K562 (cell line): ENCODE data around the gene NOL11. TPM values are rescaled to one million over a fixed set of nuclear protein-coding genes. Genes with fewer than 3 reads are reported as not detected.

Experiments used
- ATAC-seq: fragments of 200-7000 bp; cut with Tn5 transposase; 3 replicates; pipeline ENCODE4 v1.9.1; 2020; ENCODE audit warnings: moderate library complexity
- BruUV-seq: library from RNA; stranded (reverse); fragments of 400-500 nt; replicated peaks from 2 replicates; lab custom pipeline; 2021; lab: Mats Ljungman, UMichigan
- CTCF ChIA-PET: fragments of 300-600 bp; formaldehyde crosslinking; extraction: SDS; loops from one replicate; lab custom pipeline; 2021; ENCODE audit warnings: low intra/inter-chr PET ratio; lab: Yijun Ruan, JAX
- POLR2A ChIA-PET: fragments of 300-600, 350-650 bp; sonication (Branson Sonifier 250); formaldehyde crosslinking; extraction: SDS; loops from one replicate; lab custom pipeline; 2021; ENCODE audit warnings: antibody characterized with exemption, inconsistent platforms; lab: Yijun Ruan, JAX
- DNase-seq, 4 experiments: peaks; one replicate each; pipeline versions ENCODE4 v3.0.0 to v3.0.0-alpha.2; 2011 to 2018; ENCODE audit warnings: low spot score in 3 of 4, mixed read lengths in 3 of 4; ENCODE audit errors: extremely low read depth in 1 of 4
- FAIRE-seq: peaks from 2 replicates; lab custom pipeline; 2011; peaks lifted over from hg19 to GRCh38; lab: Jason Lieb, UNC
- H2AFZ ChIP-seq: 2 replicates; pipeline ENCODE4 v1.6.0; 2011; ENCODE audit warnings: low read depth, low read length, control low read depth, inconsistent platforms
- H3K27ac ChIP-seq: fragments of 200-600 bp; 3 replicates; pipeline ENCODE4 v1.8.0; 2011; ENCODE audit warnings: low read depth, mild to moderate bottlenecking, control low read depth, inconsistent platforms, low read length, moderate library complexity, mixed read lengths; ENCODE audit errors: extremely low read depth
- H3K27me3 ChIP-seq, 2 experiments: fragments of 300-600 bp in 1 of 2; 2 replicates in 1 of 2; 3 replicates in 1 of 2; pipeline versions ENCODE4 v1.6.0 to v1.8.0; 2011; ENCODE audit warnings: inconsistent platforms in 2 of 2, low read length in 2 of 2, mild to moderate bottlenecking in 1 of 2, mixed read lengths in 1 of 2, moderate library complexity in 1 of 2; ENCODE audit not compliant: control insufficient read depth in 2 of 2, insufficient read depth in 2 of 2
- H3K36me3 ChIP-seq: fragments of 300-600 bp; 3 replicates; pipeline ENCODE4 v1.8.0; 2011; ENCODE audit warnings: mild to moderate bottlenecking, low read length, inconsistent platforms; ENCODE audit not compliant: control insufficient read depth, insufficient read depth
- H3K4me1 ChIP-seq, 2 experiments: fragments of 200-600 bp in 1 of 2; replicated peaks in 1 of 2; 2 replicates in 1 of 2; 3 replicates in 1 of 2; pipeline versions ENCODE4 v1.5.1 to v1.8.0; 2011; ENCODE audit warnings: inconsistent platforms in 2 of 2, low read length in 2 of 2, mild to moderate bottlenecking in 1 of 2, mixed read lengths in 1 of 2, moderate library complexity in 1 of 2; ENCODE audit not compliant: control insufficient read depth in 2 of 2, insufficient read depth in 2 of 2
- H3K4me2 ChIP-seq: 2 replicates; pipeline ENCODE4 v1.6.1; 2011; ENCODE audit warnings: low read length, control low read depth, inconsistent platforms, mixed read lengths; ENCODE audit not compliant: insufficient read depth
- H3K4me3 ChIP-seq: fragments of 200-600 bp; sonication (generic), shearing (Covaris generic); 2 replicates; pipeline ENCODE4 v1.5.1; 2016; ENCODE audit warnings: control low read depth, inconsistent platforms
- H3K79me2 ChIP-seq: fragments of 200-600 bp; 3 replicates; pipeline ENCODE4 v1.8.0; 2011; ENCODE audit warnings: low read length, inconsistent platforms; ENCODE audit not compliant: control insufficient read depth, insufficient read depth
- H3K9ac ChIP-seq, 2 experiments: 2 replicates each; pipeline versions ENCODE4 v1.6.0 to v1.6.1; 2011; ENCODE audit warnings: low read depth in 2 of 2, low read length in 2 of 2, control low read depth in 1 of 2, inconsistent platforms in 1 of 2, mild to moderate bottlenecking in 1 of 2, mixed read lengths in 1 of 2; ENCODE audit not compliant: insufficient read depth in 1 of 2
- H3K9me1 ChIP-seq: one replicate; pipeline ENCODE4 v1.6.0; 2011; ENCODE audit warnings: inconsistent platforms, mild to moderate bottlenecking, low read length, moderate library complexity; ENCODE audit not compliant: control insufficient read depth, insufficient read depth
- H3K9me3 ChIP-seq: replicated peaks from 2 replicates; pipeline ENCODE4 v1.5.1; 2011; ENCODE audit warnings: low read depth, low read length, inconsistent platforms; ENCODE audit not compliant: control insufficient read depth, insufficient read depth
- H4K20me1 ChIP-seq: replicated peaks from 2 replicates; pipeline ENCODE4 v1.6.1; 2011; ENCODE audit warnings: low read length, inconsistent platforms, mixed read lengths; ENCODE audit not compliant: control insufficient read depth, insufficient read depth
- ARID3B ChIP-seq: fragments of 250-450 bp; sonication (Bioruptor Pico); IDR thresholded peaks from 2 replicates; pipeline ENCODE4 v1.4.0; 2020; ENCODE audit warnings: borderline replicate concordance
- FOS ChIP-seq: IDR thresholded peaks from 3 replicates; pipeline ENCODE4 v1.6.1; 2011; ENCODE audit not compliant: insufficient read length; ENCODE audit errors: extremely low read depth
- FOSL1 ChIP-seq: fragments of 200-800 bp; sonication (Bioruptor generic); conservative IDR thresholded peaks from 2 replicates; pipeline ENCODE4 v1.6.1; 2016; ENCODE audit warnings: missing genetic modification characterization, missing compliant biosample characterization
- FOXP4 ChIP-seq: sonication (generic); formaldehyde crosslinking; IDR thresholded peaks from 2 replicates; pipeline ENCODE4 v1.8.0; 2022; ENCODE audit warnings: mild to moderate bottlenecking, missing genetic modification reagents, borderline replicate concordance
- PRPF4 ChIP-seq: fragments of 200-400 bp; formaldehyde crosslinking; IDR thresholded peaks from one replicate; pipeline ENCODE4 v1.6.1; 2017; ENCODE audit warnings: low read length, low read depth, mild to moderate bottlenecking; ENCODE audit not compliant: insufficient read depth, poor library complexity, severe bottlenecking
- RBM15 ChIP-seq: fragments of 200-400 bp; formaldehyde crosslinking; IDR thresholded peaks from 2 replicates; pipeline ENCODE4 v1.6.1; 2018; ENCODE audit warnings: mild to moderate bottlenecking, low read length, moderate library complexity; ENCODE audit not compliant: insufficient read depth
- TBP ChIP-seq: optimal IDR thresholded peaks from 2 replicates; pipeline ENCODE3; 2011; ENCODE audit warnings: low read depth, low read length, improper control_type of control experiment
- ZBED1 ChIP-seq: IDR thresholded peaks from 2 replicates; pipeline ENCODE4 v1.6.1; 2014
- ZC3H11A ChIP-seq: IDR thresholded peaks from 2 replicates; pipeline ENCODE4 v1.6.1; 2012; ENCODE audit warnings: low read depth, low read length, improper control_type of control experiment
- WGBS: fragments of 100-300 bp; shearing (Covaris generic); methylation state at CpG from one replicate; pipeline ENCODE4 v1.1.6; 2016; ENCODE audit warnings: low coverage, mixed read lengths; ENCODE audit not compliant: insufficient coverage; ENCODE audit errors: missing lambda C conversion rate; 5-methylcytosine and 5-hydroxymethylcytosine counted together
- in situ Hi-C: fragments of 300-500 bp; cut with MboI; formaldehyde crosslinking; loops from 4 replicates; pipeline ENCODE4 v1.15.0; 2018; ENCODE audit warnings: inconsistent platforms, mixed read lengths
- intact Hi-C: fragments of 100-400 bp; cut with micrococcal nuclease; formaldehyde crosslinking; loops from 2 replicates; pipeline ENCODE4 v1.14.2; 2022
- polyA plus RNA-seq, 8 experiments: library from polyadenylated mRNA; depleted of rRNA in 4 of 8; stranded (reverse) in 5 of 8; unstranded in 3 of 8; fragments of >200 nt; fragmentation: Nextera tagmentation in 2 of 8; fragmentation: Illumina TruSeq in 1 of 8; extraction: Ambion mirVana in 2 of 8; extraction: Trizol in 1 of 8; gene quantifications; 2 replicates each; pipeline versions ENCODE4 v1.2.1 to v1.2.3, GENCODE V29; 2011 to 2014; ENCODE audit warnings: inconsistent platforms in 1 of 8, missing spikeins in 1 of 8
- total RNA-seq, 7 experiments: library from RNA; depleted of rRNA in 6 of 7; stranded (reverse); fragments of >200 nt in 6 of 7; fragmentation: Illumina TruSeq in 2 of 7; extraction: Trizol in 2 of 7; gene quantifications; 2 replicates each; pipeline versions ENCODE4 v1.2.1 to v1.2.3, GENCODE V29; 2011 to 2021; ENCODE audit warnings: low replicate concordance in 1 of 7

NOL11 gene
- total and polyA plus RNA-seq, 9 of the 15 experiments (the other 6 are each of a cell fraction or from before 2014, with no cell fraction given), result 61.1 to 175 (median 121) TPM

- H3K4me3 ChIP-seq, result no peak overlapping the region
- H3K9ac ChIP-seq, result no peak overlapping the region
- ATAC-seq (no peak), FAIRE-seq (no peak), DNase-seq (no peak)
- ChIA-PET POLR2A (no interaction called here), CTCF (no interaction called here)
- no TSS peak for BruUV-seq
- H3K9me1 ChIP-seq, result no peaks in the 10 kb centered on the region
- H3K79me2 ChIP-seq, result no peaks in the 10 kb centered on the region
- in situ Hi-C loops (loop anchor here (25.0 kb wide), 1 partner anchor 291 kb away; the partner anchor contains the start of gene PITPNC1), intact Hi-C loops (no loop called here)
- no peak overlapping the region for H3K27ac ChIP-seq
- 0 out of 2 replicates have a peak, but pooled peaks cover 5% of the 10 kb centered on the region for H4K20me1 ChIP-seq
- no peaks in the 10 kb centered on the region for H3K36me3 ChIP-seq
- peaks cover 0 to 4% of the 10 kb centered on the region in 2 experiments; a peak in 1 of 5 replicates for H3K4me1 ChIP-seq
- no peaks in the 10 kb centered on the region for H3K9me3 ChIP-seq
- TF ChIP-seq ZBED1 (no peak), FOS (no peak), PRPF4 (no peak), FOSL1 (tag) (no peak)
- no peak overlapping the region for H2AFZ ChIP-seq
- no peak overlapping the region for H3K4me2 ChIP-seq
- WGBS, result 0% methylated on average over 2 of the region's 2 CpGs
- peaks cover 25 to 37% of the 10 kb centered on the region in 2 experiments for H3K27me3 ChIP-seq
Observed at GRCh38 chr17:67678414-67678813, 39.3 kb upstream of the NOL11 start.

GRCh38 chr17:67679225-67679624, 38.5 kb upstream of the NOL11 start:
- intact Hi-C loops, result no loop called here
- Histone ChIP-seq H3K9ac (no peak overlapping the region), H3K4me3 (no peak overlapping the region), H2AFZ (no peak overlapping the region), H3K36me3 (no peaks in the 10 kb centered on the region), H4K20me1 (0 out of 2 replicates have a peak, but pooled peaks cover 5% of the 10 kb centered on the region), H3K9me1 (no peaks in the 10 kb centered on the region), H3K9me3 (no peaks in the 10 kb centered on the region), H3K27me3 (peaks cover 23 to 36% of the 10 kb centered on the region in 2 experiments), H3K4me2 (no peak overlapping the region), H3K4me1 (peaks cover 0 to 4% of the 10 kb centered on the region in 2 experiments; a peak in 1 of 5 replicates), H3K27ac (no peak overlapping the region), H3K79me2 (no peaks in the 10 kb centered on the region)
- no peak for FAIRE-seq
- WGBS, result 2% methylated on average over 2 of the region's 2 CpGs
- POLR2A ChIA-PET, result no interaction called here
- DNase-seq, result no peak
- ATAC-seq, result no peak
- no TSS peak for BruUV-seq
- CTCF ChIA-PET, result interaction anchor here (0.6 kb wide), 1 partner anchor 653 kb away, joined by 3 read pairs; no protein-coding TSS in a partner anchor
- in situ Hi-C loops, result loop anchor here (25.0 kb wide), 1 partner anchor 292 kb away; the partner anchor contains the start of gene PITPNC1
- TF ChIP-seq ZC3H11A (no peak), ARID3B (no peak), RBM15 (no peak), TBP (no peak), FOXP4 (CRISPR knock-in tag) (no peak)
